Stimulated activated naive CD8-positive, alpha-beta T cell treated with anti-CD3 and anti-CD28 coated beads, Interleukin-15, amount 100 ng/mL, for 72 hours (primary cell): ENCODE data around the gene OCA2.
A peak's percentile ranks its signal among the peaks of the same experiment; 100 is the strongest.

Experiments
- ATAC-seq: fragments of 150-1000 bp; cut with Tn5 transposase; 2 replicates; pipeline ENCODE4 v1.10.0; 2021; ENCODE audit warnings: mild to moderate bottlenecking, moderate library complexity
- DNase-seq, 2 donors: peaks; one replicate each; pipeline ENCODE4 v3.0.0; 2021 to 2022
- H3K27ac Mint-ChIP-seq, 2 donors: one replicate each; pipeline ENCODE4 v1.8.0; 2022; ENCODE audit warnings: mild to moderate bottlenecking in 2 of 2, mixed read lengths in 2 of 2, moderate library complexity in 2 of 2
- H3K27me3 Mint-ChIP-seq: one replicate; pipeline ENCODE4 v1.8.0; 2022; ENCODE audit warnings: mixed read lengths
- H3K4me1 Mint-ChIP-seq: one replicate; pipeline ENCODE4 v1.8.0; 2022; ENCODE audit warnings: mild to moderate bottlenecking, mixed read lengths
- H3K4me3 Mint-ChIP-seq, 2 donors: one replicate each; pipeline ENCODE4 v1.8.0; 2022; ENCODE audit warnings: mild to moderate bottlenecking in 2 of 2, mixed read lengths in 2 of 2, moderate library complexity in 1 of 2
- H3K9me3 Mint-ChIP-seq, 2 donors: one replicate each; pipeline ENCODE4 v1.8.0; 2022; ENCODE audit warnings: mixed read lengths in 2 of 2

OCA2 gene

GRCh38 chr15:28101201-28101600 lies 2.1 kb upstream of the OCA2 start:
- peaks cover 73% of the 10 kb centered on the region for H3K27me3 Mint-ChIP-seq
- DNase-seq (no peak), ATAC-seq (no peak)
- peaks cover 33% of the 10 kb centered on the region for H3K4me1 Mint-ChIP-seq
- no peak overlapping the region for H3K4me3 Mint-ChIP-seq
- no peak overlapping the region for H3K27ac Mint-ChIP-seq
- H3K9me3 Mint-ChIP-seq = peaks cover 0 to 7% of the 10 kb centered on the region in 2 donors

DNA sequence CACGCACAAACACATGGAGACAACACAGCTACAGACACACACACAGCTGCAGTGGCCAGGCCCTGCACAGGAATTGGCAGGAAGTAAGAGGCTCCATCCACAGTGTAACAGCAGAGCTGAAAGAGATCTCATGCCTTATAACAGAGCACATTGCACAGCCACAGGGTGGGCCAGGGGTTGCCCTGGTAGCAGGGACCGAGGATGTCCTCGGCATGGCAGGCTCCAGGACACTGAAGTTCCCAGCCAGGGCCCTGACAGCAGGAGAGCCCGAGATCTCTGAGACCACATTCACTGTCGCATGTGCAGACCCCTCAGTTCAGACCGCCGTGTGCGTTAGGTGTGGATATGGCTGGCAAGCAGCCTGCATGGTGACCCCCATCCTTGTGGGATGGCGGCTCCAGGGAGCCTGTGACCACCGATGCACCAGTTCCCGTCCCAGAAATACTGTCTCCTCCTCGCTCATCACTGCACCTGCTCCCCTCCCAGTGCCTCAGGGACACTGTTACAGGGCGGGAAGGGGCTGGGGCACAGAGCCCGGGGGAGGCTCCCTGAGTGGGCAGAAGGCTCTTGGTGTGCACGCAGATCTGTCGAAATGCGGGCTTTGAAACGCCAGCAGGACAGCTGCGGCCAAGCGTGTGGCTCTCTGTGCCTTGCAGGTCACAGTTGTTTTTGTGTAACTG lies 1.5 kb upstream of the OCA2 start:
- Mint-ChIP-seq H3K27ac (no peak overlapping the region), H3K9me3 (peaks cover 0 to 7% of the 10 kb centered on the region in 2 donors), H3K4me1 (peaks cover 33% of the 10 kb centered on the region), H3K27me3 (peaks cover 73% of the 10 kb centered on the region), H3K4me3 (no peak overlapping the region)
- ATAC-seq (no peak), DNase-seq (no peak)

DNA sequence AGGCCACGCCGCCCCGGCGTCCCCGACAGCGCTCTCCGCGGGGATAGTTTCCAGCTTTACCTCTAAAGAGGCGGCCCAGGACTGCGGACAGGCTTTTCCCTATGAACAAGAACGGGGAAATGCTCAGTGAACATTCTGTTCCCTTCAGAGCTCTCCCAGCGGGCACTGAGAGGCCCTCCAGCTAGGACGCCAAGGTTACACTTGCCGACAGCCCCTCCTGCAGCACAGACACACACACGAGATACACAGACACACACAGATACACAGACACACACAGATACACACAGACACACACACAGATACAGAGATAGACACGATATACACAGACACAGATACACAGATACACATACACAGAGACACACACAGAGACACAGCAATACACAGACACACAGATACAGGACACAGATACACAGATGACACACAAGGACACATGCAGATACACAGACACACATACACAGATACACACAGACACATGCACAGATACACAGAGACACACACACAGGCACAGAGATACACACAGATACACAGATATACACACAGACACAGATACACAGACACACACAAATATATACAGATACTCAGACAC lies 533 bp upstream of the OCA2 start:
- DNase-seq (no peak), ATAC-seq (no peak)
- H3K9me3 Mint-ChIP-seq = peaks cover 0 to under 1% of the 10 kb centered on the region in 2 donors
- H3K27ac Mint-ChIP-seq = no peak overlapping the region
- H3K4me1 Mint-ChIP-seq = peaks cover 32% of the 10 kb centered on the region
- peak overlapping the region; percentile 9 to 44 for H3K4me3 Mint-ChIP-seq
- H3K27me3 Mint-ChIP-seq = peaks cover 66% of the 10 kb centered on the region

- Mint-ChIP-seq H3K4me3 (no peak overlapping the region), H3K9me3 (no peaks in the 10 kb centered on the region), H3K4me1 (peaks cover 42% of the 10 kb centered on the region), H3K27ac (no peak overlapping the region), H3K27me3 (peaks cover 66% of the 10 kb centered on the region)
- DNase-seq = no peak
- ATAC-seq = no peak
Measured at GRCh38 chr15:28098360-28098765, 752 bp downstream of the OCA2 start.

DNA sequence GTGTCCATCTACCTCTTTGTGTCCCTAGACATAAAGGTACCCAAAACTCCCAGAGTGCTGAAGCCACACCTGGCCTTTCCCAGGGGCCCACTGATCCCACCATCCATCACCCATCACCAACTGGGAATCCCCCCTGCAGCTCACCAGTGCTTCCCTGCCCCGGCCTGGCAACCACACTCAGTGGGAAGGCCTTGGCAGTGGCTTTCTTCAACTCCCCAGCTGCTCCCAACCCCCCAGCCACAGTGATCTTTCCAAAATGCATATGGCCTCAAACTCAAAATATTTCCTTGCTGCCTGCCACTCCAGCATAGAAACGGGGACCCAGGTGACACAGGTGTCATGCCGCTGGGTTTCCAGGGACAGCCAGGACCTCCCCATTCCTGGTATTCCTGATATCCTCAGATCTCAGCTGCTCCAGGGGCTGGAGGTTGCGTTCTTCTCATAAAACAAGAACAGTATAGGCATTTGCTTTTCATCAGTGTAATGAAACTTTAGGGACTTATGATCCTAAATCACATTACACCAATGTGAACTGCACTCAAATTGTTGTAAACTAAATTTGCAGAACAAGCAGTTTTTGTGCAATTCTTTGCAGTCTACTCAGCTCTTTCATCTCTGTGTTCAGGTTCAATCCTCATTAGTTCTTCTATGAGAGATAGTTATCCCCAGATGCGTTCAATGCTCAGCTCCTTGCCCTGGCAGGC lies 1.3 kb downstream of the OCA2 start:
- Mint-ChIP-seq H3K27ac (no peak overlapping the region), H3K4me3 (peak overlapping the region; percentile 31 to 73), H3K4me1 (peaks cover 42% of the 10 kb centered on the region), H3K9me3 (no peaks in the 10 kb centered on the region), H3K27me3 (peaks cover 66% of the 10 kb centered on the region)
- ATAC-seq (no peak), DNase-seq (no peak)

DNA sequence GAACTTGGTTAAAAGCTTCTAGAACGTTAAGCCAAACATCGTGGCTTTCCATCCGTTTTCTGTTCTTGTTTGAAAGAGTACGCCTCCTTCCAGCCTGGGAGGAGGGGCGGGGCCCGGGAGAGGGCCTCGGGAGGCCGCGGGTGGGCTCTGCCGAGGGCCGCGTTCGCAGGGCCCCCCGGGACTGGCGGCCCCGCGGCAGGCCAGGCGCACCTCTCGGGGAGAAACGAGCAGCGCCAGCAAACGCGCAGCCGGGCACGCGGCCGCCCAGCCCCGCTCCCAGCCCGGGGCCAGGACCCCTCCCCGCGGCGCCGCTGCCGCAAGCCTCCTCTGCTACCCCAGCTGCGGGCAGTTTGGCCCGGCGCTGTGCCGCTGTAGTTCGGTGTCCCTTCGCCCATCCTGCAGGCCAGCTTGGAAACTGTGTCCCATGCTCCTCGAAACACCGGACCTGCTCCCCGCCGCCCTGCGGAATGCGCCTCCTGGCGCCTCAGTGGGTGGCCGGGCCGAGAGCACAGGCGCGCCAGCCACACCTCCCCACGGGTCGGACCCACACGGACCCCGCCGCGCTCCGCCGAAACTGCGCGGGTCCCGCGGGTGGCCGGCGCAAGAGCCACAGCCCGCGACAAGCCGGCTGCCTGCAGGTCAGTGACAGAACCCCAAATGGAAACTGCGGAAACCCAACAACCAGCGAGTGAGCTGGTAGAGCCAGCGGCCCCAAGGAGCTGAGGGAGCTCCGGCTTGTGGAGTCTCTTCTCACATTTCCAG lies 2.3 kb downstream of the OCA2 start:
- ATAC-seq (no peak), DNase-seq (peak in 1 of 2 donors; percentile 17)
- peak overlapping the region; percentile 88 to 91 for H3K4me3 Mint-ChIP-seq
- H3K4me1 Mint-ChIP-seq = peaks cover 42% of the 10 kb centered on the region
- no peak overlapping the region for H3K27ac Mint-ChIP-seq
- H3K9me3 Mint-ChIP-seq = no peaks in the 10 kb centered on the region
- peaks cover 76% of the 10 kb centered on the region for H3K27me3 Mint-ChIP-seq

GRCh38 chr15:28096411-28096669 lies 2.8 kb downstream of the OCA2 start:
- peak; percentile 7 for ATAC-seq
- H3K4me3 Mint-ChIP-seq = peak overlapping the region; percentile 88 to 91
- peak overlapping the region in 1 of 2 donors; percentile 48 for H3K27ac Mint-ChIP-seq
- H3K4me1 Mint-ChIP-seq = peaks cover 42% of the 10 kb centered on the region
- peaks cover 81% of the 10 kb centered on the region for H3K27me3 Mint-ChIP-seq
- DNase-seq = no peak
- no peaks in the 10 kb centered on the region for H3K9me3 Mint-ChIP-seq

DNA sequence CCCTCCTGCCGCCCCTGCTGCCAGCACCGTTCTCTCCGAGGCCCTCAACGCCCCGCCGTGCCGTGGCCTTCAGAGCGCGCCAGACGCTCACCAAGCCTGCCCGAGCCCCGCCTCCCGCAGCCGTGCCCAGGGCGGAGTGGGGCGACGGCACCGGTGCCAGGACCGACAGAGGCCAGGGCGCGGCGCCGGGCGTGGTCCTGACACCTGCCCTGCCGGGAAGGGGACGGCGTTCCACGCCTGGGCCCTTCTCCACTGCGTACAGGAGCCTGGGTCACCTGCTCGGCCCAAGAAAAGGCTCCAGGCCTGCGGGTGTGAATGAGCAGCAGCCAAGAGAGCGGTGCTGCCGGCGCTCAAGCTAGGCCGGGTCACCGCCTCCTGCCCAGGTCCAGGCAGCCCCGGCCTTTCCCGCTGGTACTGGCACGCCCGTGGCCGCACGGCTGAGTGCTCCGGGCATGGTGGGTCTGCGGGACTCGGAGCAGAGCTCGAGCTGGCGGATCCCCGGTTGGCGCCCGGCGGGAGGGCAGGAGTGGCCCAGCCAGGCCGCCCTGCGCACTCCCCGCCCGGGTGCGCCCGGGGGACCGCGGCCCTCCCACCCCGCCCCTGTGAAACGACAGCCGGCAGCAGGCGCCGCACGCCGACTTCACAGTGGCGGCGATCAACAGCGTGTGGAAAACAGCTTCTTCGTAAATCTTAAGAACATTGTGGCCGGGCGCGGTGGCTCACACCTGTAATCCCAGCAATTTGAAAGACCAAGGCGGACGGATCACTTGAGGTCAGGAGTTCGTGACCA lies 4.2 kb downstream of the OCA2 start:
- Mint-ChIP-seq H3K9me3 (peaks cover 0 to 10% of the 10 kb centered on the region in 2 donors), H3K27me3 (peaks cover 87% of the 10 kb centered on the region), H3K4me1 (peaks cover 41% of the 10 kb centered on the region), H3K4me3 (peak overlapping the region; percentile 88 to 91), H3K27ac (no peak overlapping the region)
- ATAC-seq (peak; percentile 31), DNase-seq (peak; percentile 27 to 31)

DNA sequence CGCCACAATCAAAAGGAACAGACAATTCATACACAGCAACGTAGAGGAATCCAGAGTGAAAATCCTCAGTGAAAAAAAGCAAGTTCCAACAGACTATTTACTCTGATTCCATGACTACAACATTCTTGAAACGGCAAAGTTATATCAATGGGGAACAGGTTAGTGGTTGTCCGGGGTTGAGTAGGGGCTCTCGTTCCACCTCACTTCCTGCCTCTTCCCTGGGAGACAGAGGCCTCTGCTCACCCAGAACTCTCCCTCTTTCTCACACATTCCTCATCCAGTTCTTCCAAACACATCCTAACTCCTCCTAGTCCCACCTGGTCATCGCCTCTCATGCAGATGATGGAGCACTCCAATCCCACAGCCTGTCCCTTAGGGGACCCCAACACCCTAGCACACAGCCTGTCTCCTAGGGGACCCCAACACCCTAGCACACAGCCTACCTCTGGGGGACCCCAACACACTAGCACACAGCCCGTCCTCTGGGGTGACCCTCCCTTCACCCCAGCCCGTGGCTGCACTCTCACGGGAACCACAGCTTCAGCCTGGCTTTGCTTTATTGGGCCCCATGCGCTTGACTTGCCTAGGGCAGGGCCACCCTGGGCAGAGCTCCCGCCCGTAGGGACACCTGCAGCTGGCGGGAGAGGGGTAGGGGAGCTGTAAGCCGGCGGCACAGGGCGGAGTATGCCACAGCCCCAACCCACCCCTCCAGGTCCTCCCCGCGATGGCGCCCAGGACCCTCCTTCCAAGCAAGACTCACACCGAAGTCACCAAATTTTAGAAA lies 5.2 kb downstream of the OCA2 start:
- DNase-seq (no peak), ATAC-seq (no peak)
- H3K27ac Mint-ChIP-seq = no peak overlapping the region
- H3K4me3 Mint-ChIP-seq = peak overlapping the region; percentile 58 to 60
- peaks cover 34% of the 10 kb centered on the region for H3K4me1 Mint-ChIP-seq
- H3K27me3 Mint-ChIP-seq = peaks cover 89% of the 10 kb centered on the region
- peaks cover 0 to 19% of the 10 kb centered on the region in 2 donors for H3K9me3 Mint-ChIP-seq

DNA sequence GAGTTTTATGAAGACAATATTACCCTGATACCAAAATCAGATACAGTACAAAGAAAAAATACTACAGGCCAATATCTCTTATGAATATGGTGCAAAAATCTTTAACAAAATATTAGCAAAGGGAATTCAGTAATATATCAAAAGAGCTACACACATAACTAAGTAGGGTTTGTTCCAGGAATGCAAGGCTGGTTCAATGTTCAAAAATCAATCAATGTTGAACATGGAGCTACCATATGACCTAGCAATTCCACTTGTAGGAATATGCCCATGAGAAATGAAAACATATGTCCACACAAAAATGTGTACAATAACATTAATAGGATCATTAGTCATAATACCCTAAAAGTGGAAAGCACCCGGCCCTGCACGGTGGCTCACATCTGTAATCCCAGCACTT lies 7.8 kb downstream of the OCA2 start:
- Mint-ChIP-seq H3K4me1 (peaks cover 28% of the 10 kb centered on the region), H3K9me3 (peaks cover 5 to 27% of the 10 kb centered on the region in 2 donors), H3K27me3 (peaks cover 86% of the 10 kb centered on the region), H3K27ac (no peak overlapping the region), H3K4me3 (no peak overlapping the region)
- DNase-seq (no peak), ATAC-seq (no peak)

- Mint-ChIP-seq H3K27ac (no peak overlapping the region), H3K4me1 (peaks cover 14% of the 10 kb centered on the region), H3K27me3 (peaks cover 65% of the 10 kb centered on the region), H3K9me3 (peaks cover 5 to 27% of the 10 kb centered on the region in 2 donors), H3K4me3 (no peak overlapping the region)
- DNase-seq (peak; percentile 60 to 62), ATAC-seq (peak; percentile 98)
Measured at GRCh38 chr15:28086175-28086703, 12.9 kb downstream of the OCA2 start.

DNA sequence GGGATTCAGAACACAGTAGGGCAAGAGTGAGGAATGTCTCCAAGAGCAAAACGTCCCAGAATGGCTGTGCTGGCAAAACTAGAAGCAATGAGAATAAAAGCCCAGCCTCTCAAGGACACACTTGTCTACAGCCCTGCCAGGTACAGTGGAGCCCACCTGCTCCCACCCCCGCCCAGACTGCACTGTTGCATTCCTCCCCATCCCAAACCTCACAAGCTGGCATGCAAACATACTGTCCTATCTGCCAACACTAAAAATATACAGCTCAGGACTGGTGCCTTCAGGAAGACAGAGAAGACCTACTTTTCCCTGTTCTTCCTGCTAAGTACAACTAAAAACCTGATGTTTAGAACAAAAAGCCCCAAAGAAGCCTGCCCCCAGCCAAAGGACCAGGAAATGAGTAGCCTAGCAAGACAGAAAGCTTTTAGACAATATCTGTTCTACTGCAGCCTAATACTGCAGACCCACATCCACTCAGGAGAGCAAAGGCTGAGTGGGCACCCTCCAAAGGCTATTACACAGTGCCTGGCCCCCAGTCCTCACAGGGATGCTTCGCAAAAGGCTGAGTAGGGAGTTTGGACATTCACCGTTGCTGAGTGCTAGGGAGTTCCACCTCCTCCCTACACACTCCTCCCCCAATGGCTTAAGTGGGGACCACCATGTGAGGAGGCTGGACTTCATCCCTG lies 13.5 kb downstream of the OCA2 start:
- Mint-ChIP-seq H3K27ac (peak overlapping the region in 1 of 2 donors; percentile 71), H3K4me1 (peaks cover 14% of the 10 kb centered on the region), H3K27me3 (peaks cover 59% of the 10 kb centered on the region), H3K9me3 (peaks cover 5 to 24% of the 10 kb centered on the region in 2 donors), H3K4me3 (no peak overlapping the region)
- DNase-seq = no peak
- peak; percentile 27 for ATAC-seq

- Mint-ChIP-seq H3K9me3 (peaks cover 5 to 13% of the 10 kb centered on the region in 2 donors), H3K27ac (no peak overlapping the region), H3K27me3 (peaks cover 58% of the 10 kb centered on the region), H3K4me1 (peaks cover 14% of the 10 kb centered on the region), H3K4me3 (no peak overlapping the region)
- ATAC-seq = no peak
- no peak for DNase-seq
Measured at GRCh38 chr15:28084547-28084946, 14.6 kb downstream of the OCA2 start.
